ENCODE results near the gene CREB3. TPM values are rescaled to one million over a fixed set of nuclear protein-coding genes. Genes with fewer than 3 reads are reported as not detected.

CREB3 gene
- total and polyA plus RNA-seq, 4 donors, result 9.2 to 21.4 (median 18.1) TPM

GRCh38 chr9:35728041-35728971 is 4.2 kb upstream of the CREB3 start (continued):
- TF ChIP-seq HNF4A (conservative IDR thresholded peaks at IDR 0.05) (peak; percentile 71 to 85), GABPA (IDR thresholded peaks at IDR 0.05 in 1 of 2, conservative IDR thresholded peaks at IDR 0.05 in 1 of 2) (no peak), YY1 (IDR thresholded peaks at IDR 0.05) (no peak)

GRCh38 chr9:35729101-35729500 is 3.4 kb upstream of the CREB3 start:
- 65% methylated on average over 3 of the region's 3 CpGs for WGBS
- DNase-seq (ENCODE audit: low spot score), result no peak
- H3K9me3 ChIP-seq (ENCODE audit: control insufficient read depth in 4 of 4, low read length in 3 of 4), result no peaks in the 10 kb centered on the region
- no peak overlapping the region for H3K9ac ChIP-seq (ENCODE audit: low read depth in 1 of 2, low read length in 2 of 2)
- H3K36me3 ChIP-seq (ENCODE audit: control insufficient read depth in 4 of 4, insufficient read depth in 3 of 4, low read depth in 1 of 4, low read length in 3 of 4), result peaks cover 7 to 16% (median 14%) of the 10 kb centered on the region in 4 donors
- peak overlapping the region in 2 of 3 donors; percentile 5 to 75 for H3K4me3 ChIP-seq (ENCODE audit: low read depth in 1 of 3, low read length in 3 of 3)
- peak; percentile 2 for TF ChIP-seq ZBTB33 (IDR thresholded peaks at IDR 0.05)
- TF ChIP-seq FOXA1 (IDR thresholded peaks at IDR 0.05), result no peak
- no peaks in the 10 kb centered on the region for H3K27me3 ChIP-seq (ENCODE audit: control insufficient read depth in 4 of 4, insufficient read depth in 4 of 4, low read length in 3 of 4)
- H3K27ac ChIP-seq (ENCODE audit: low read depth in 1 of 2, low read length in 2 of 2), result peak overlapping the region; percentile 95 to 98
- H3K4me1 ChIP-seq (ENCODE audit: control insufficient read depth in 4 of 4, insufficient read depth in 4 of 4, low read length in 3 of 4), result peaks cover 21 to 64% (median 56%) of the 10 kb centered on the region in 4 donors

GRCh38 chr9:35729700-35730485 is 2.6 kb upstream of the CREB3 start:
- Histone ChIP-seq H3K27me3 (ENCODE audit: control insufficient read depth in 4 of 4, insufficient read depth in 4 of 4, low read length in 3 of 4) (no peaks in the 10 kb centered on the region), H3K4me1 (ENCODE audit: control insufficient read depth in 4 of 4, insufficient read depth in 4 of 4, low read length in 3 of 4) (peaks cover 21 to 64% (median 56%) of the 10 kb centered on the region in 4 donors), H3K9me3 (ENCODE audit: control insufficient read depth in 4 of 4, low read length in 3 of 4) (no peaks in the 10 kb centered on the region), H3K36me3 (ENCODE audit: control insufficient read depth in 4 of 4, insufficient read depth in 3 of 4, low read depth in 1 of 4, low read length in 3 of 4) (peaks cover 2 to 8% (median 6%) of the 10 kb centered on the region in 4 donors), H3K27ac (ENCODE audit: low read depth in 1 of 2, low read length in 2 of 2) (peak overlapping the region; percentile 95 to 98), H3K9ac (ENCODE audit: low read depth in 1 of 2, low read length in 2 of 2) (peak overlapping the region in 1 of 2 donors; percentile 47), H3K4me3 (ENCODE audit: low read depth in 1 of 3, low read length in 3 of 3) (peak overlapping the region; percentile 75 to 91 (median 85))
- TF ChIP-seq SP1 (IDR thresholded peaks at IDR 0.05) (peak; percentile 19), CTCF (IDR thresholded peaks at IDR 0.05; ENCODE audit: low read depth, low read length, missing input control) (peak; percentile 34), FOXA2 (IDR thresholded peaks at IDR 0.05) (no peak), MAX (IDR thresholded peaks at IDR 0.05) (no peak), RAD21 (IDR thresholded peaks at IDR 0.05) (peak; percentile 27 to 62), RXRA (IDR thresholded peaks at IDR 0.05) (peak; percentile 13 to 54)
- WGBS, result 56% methylated on average over 6 of the region's 6 CpGs
- no peak for DNase-seq (ENCODE audit: low spot score)

All from liver (tissue), 9 donors.